Posterior cingulate gyrus (tissue), 11 donors: ENCODE measurements around the gene GTPBP6.
"Not testable (repeated sequence)": the region's sequence is repeated elsewhere in the genome, so short reads cannot be mapped to it uniquely, and the experiment has no call there.

Experiments
- DNase-seq, 10 donors: peaks; one replicate each; pipeline versions ENCODE4 v3.0.0 to v3.0.0-alpha.2; 2020 to 2021; ENCODE audit warnings: mixed read lengths in 3 of 10
- intact Hi-C: fragments of 100-400 bp; cut with DNase I; formaldehyde crosslinking; loops from one replicate; pipeline ENCODE4 v1.15.1; 2023

The GTPBP6 gene

GRCh38 chrX:320126-320783 is 1.7 kb upstream of the GTPBP6 start:
- intact Hi-C loops = no loop called here
- peak in 6 of 10 donors; percentile 6 to 65 (median 18) for DNase-seq

DNA sequence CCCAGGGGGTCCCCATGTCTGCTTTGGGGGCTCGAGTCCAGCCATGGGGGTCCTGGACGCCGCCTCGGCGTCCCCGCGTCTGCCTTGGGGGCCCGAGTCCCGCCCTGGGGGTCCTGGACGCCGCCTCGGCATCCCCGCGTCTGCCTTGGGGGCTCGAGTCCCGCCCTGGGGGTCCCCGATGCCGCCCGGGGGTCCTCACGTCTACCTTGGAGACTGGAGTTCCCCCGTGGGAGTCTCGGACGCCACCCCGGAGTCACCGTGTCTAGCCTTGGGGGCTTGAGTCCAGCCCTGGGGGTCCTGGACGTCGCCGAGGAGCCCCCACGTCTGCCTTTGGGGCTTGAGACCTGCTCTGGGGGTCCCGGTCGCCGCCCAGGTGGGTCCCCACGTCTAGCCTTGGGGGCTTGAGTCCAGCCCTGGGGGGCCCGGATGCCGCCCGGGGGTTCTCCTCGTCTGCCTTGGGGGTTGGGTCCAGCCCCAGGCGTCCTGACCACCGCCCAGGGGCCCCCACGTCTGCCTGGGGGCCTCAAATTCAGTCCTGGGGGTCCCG is 1.1 kb upstream of the GTPBP6 start:
- intact Hi-C loops = no loop called here
- peak in 6 of 10 donors; percentile 9 to 85 (median 48) for DNase-seq

DNA sequence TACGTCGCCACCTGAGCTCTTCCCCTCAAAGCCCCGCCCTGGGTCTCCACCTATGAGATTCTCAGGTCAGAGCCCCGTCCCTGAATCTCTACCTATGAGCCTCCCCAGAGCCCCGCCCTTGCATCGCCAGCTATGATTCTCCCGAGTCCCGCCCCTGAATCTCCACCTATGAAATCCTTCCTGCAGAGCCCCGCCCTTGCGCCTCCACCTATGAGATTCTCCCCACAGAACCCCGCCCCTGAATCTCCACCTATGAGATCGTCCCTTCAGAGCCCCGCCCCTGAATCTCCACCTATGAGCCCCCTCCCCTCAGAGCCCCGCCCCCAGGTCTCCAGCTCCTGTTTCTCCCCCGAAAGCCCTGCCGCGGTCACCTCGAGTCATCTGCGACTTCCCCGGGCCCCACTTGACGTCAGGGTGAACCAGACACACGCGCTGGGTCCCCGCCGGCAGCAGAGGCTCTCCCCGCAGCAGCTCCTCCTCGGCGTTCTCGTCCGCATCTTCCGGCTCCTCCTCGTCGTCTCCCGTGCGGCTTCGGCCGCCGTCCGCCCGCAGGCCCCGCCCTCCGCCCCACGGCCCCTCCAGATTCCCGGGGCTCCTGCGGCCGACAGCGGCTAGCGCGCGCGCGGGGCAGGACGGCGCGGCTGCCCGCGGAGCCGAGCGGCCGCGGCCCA is 393 bp downstream of the GTPBP6 start:
- DNase-seq = peak; percentile 83 to 98 (median 92)
- intact Hi-C loops = loop anchor here (1.0 kb wide), 1 partner anchor 69 kb away; no protein-coding TSS in a partner anchor

DNA sequence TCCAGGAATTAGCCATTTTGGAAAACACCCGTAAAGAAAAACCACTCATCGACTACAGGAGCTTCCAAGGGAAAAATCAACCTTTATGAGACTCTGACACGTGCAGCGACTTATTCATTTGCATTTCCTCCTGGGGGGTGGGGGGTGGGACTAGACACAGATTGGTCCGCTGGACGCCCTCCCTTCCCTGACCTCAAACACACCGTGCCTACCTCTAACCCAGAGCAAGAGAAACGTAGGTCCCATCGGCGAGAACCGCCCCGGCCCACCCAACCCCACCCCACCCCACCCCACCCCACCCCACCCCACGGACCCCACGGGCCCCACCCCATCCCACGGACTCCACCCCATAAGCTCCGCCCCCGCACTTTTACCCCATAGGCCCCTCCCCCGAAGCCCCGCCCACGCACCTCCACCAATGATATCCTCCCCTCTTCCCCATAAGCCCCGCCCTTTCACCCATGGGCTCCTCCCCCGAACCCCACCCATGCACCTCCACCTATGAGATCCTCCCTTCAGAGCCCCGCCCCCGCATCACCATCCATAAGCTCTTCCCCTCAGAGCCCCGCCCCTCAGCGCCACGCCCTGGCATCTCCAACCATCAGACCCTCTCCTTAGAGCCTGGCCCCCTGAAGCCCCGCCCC is 1.1 kb downstream of the GTPBP6 start:
- DNase-seq = peak in 3 of 10 donors; percentile 12 to 62 (median 22)
- intact Hi-C loops = loop anchor here (1.0 kb wide), 1 partner anchor 70 kb away; no protein-coding TSS in a partner anchor

DNA sequence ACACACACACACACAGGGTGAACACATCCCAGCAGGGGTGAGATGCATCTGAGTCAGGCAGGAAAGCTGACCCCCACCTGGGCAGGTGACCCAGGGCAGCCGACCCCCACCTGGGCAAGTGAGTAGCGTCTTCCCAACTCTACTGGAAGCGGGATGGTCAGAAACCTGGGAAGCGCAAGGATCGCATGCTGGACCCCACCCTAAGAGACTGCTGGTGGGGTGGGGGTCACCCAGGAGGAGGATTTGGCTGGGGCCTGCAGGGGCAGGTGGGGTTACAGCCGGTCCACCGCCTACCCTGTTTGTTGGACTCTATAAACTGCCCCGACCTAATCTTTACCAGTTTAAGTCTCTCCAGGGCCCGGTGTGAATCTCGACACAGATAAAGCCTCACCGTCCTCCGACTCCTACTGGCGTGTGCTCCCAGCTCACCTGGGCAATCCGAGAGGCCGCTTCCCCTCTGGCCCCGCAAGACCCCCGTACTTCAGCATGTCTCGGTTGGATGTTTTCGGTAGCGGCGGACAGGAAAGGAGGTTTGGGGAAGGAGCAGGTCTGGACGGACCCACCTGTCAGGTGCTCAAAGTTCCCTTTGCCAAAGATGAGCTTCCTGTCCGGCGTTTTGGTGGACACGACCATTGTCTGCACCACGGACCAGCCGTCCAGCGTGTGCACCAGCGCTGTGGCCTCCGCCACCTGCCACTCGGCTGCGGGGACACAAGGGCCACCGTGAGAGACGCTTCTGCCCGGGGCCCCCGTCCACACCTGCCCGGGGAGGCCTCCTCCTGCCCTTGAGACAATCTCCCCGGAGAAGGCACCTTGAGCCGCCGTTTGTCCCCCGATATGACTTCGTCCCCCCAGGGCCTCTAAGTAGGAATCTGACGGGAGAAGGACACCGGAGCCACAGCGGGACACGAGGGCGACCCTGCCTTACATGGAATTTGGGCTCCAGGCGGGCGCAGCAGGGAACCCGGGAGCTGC is 2.0 kb downstream of the GTPBP6 start:
- DNase-seq = peak in 7 of 10 donors; percentile 5 to 79 (median 23)
- intact Hi-C loops = no loop called here

DNA sequence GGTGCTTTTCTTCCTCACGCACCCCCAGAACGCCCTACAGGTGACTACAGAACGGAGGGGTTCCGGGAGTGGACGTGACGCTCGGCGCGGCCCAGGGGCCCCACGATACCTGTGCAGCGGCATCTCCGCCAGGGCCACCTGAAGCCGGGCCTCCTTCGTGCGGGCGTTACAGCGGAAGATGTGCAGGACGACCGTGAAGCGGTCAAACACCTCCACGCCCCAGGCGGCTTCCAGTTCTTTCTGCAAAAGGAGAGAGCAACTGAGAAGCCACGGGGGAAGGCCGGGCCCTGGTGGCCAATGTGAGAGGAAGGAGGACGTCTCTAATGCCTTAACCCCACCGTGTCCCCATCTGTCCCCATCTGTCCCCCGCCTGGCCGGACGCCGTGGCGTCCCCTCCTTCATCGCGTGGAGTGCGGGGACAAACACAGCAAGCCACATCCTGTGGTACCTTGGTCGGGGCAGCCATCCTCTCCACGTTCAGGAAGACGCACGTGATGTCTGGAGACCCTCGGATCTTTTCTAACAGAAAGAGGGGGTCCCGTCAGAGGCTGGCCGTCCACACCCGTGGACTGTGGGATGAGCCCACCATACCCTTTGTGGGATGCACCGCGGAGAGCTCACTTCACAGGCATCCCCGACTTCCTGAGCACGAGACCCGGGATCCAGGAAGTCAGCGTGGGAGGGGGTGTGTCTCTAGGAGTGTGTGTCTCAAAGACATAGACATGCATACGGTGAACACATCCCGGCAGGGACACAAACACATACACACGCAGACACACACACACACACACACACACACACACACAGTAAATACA is 3.6 kb downstream of the GTPBP6 start:
- intact Hi-C loops = no loop called here
- DNase-seq = peak in 7 of 10 donors; percentile 5 to 86 (median 25)

- intact Hi-C loops = no loop called here
- DNase-seq = peak in 7 of 10 donors; percentile 7 to 84 (median 26)
These were observed 4.5 kb downstream of the GTPBP6 start for GRCh38 chrX:314049-314448.

GRCh38 chrX:313546-313945 is 5.0 kb downstream of the GTPBP6 start:
- DNase-seq = peak in 5 of 10 donors; percentile 0 to 72 (median 26)
- intact Hi-C loops = no loop called here

GRCh38 chrX:312621-313331 is 5.8 kb downstream of the GTPBP6 start:
- intact Hi-C loops = no loop called here
- DNase-seq = peak in 6 of 10 donors; percentile 3 to 83 (median 44)

DNA sequence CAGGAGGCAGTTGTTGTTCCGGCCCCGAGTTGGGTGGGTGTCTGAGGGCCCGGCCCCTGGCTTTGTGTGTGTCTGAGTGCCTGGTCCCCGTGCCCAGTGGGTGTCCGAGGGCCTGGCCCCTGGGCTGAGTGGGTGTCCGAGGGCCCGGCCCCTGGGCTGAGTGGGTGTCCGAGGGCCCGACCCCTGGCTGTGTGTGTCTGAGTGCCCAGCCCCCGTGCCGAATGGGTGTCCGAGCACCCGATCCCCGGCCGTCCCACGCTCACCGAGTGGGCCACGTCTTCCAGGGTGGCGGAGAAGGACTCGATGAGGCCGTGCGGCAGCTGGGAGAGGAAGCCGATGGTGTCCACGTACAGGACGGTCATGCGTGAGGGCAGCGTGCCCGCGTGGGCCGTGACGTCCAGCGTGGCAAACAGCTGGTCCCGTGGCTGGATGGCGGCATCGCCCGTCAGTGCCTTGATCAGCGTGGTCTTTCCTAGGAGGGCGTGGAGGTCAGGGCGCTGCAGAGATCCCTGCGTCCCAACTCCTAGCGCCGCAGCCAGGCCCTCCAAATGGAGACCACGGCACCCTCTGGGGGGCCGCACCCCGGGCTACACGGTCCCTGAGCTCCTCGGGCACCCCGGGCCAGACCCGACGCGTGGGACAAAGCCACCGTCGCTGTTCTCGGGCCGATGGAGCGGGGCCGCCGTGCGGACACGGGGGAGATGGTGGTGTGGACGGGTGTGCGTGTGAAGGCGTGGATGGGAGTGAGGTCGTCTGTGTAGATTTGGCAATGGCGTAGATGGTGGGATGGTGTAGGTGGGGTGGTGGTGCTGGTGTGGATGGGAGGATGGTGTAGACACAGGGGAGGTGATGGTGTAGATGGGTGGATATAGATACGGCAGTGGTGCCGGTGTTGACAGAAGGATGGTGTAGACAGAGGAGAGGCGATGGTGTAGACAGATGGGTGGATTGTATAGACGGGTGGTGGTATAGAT is 7.2 kb downstream of the GTPBP6 start:
- intact Hi-C loops = no loop called here
- peak in 7 of 10 donors; percentile 4 to 80 (median 22) for DNase-seq

GRCh38 chrX:310621-311155 is 7.9 kb downstream of the GTPBP6 start:
- intact Hi-C loops = no loop called here
- DNase-seq = peak in 6 of 10 donors; percentile 5 to 75 (median 38)

DNA sequence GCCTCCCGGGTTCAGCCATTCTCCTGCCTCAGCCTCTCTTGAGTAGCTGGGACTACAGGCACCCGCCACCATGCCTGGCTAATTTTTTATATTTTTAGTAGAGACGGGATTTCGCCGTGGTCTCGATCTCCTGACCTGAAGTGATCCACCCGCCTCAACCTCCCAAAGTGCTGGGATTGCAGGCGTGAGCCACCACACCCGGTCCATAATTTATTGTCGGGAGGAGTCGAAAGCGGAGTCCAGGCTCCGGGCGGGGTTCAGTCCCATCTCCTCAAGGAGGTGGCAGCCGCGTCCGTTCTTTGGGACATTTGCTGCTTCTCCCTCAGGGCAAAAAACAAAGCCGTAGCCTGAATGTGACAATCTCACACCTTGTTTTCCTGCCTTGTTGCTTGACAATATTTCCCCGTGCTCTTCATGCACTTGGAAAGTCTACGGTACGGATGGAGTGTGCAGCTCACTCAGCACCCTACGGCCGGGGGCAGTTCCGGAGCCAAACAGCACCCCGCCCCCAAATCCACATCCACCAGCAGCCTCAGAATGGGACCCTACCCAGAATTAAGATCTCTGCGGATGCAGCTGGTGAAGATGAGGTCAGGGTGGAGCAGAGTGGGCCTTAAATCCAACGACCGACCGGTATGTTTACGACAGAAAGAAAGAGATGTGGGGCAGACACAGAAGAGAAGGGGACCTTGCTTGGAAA is 9.6 kb downstream of the GTPBP6 start:
- DNase-seq = peak in 4 of 10 donors; percentile 2 to 72 (median 31)

DNA sequence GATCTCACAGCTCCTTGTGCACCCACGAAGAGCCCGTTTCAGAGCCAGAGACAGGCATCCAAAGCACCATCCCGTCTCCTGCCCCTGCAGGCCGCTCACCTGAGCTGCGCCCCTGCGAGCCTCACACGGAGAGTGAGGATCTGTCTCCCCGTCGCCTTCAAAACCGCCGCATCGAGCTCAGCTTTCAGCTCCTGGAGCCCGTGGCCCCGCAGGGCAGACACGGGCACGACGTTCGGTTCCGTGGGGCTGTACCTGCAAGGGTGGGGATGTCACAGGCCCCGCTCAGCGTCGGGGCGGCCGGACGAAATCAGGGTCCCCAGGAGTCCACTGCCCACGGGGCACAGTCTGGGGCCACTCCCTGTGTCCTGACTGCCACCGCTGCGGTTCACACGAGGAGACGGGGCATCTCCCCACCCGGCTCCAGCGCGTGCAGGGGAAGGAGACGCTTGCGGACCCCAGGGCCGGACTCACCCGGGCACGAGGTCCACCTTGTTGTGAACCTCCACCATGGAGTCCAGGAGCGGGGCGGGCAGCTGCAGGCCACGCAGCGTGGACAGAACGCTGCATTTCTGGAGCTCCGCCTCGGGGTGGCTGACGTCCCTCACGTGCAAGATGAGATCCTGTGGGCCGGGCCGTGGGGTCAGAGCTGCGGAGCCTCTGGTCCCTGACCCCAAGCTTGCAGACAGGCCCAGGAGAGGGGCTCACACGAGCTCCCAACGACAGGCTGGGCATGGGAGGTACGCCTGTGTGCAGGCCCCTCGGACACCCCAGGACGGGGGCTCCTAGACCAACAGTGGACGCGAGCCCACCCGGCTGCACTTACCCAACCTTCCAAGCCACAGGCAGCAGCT is 11.1 kb downstream of the GTPBP6 start:
- intact Hi-C loops = no loop called here
- peak in 5 of 10 donors; percentile 8 to 79 (median 69) for DNase-seq

More for the DNA sequence above, 9.6 kb downstream of the GTPBP6 start:
- intact Hi-C loops = no loop called here

- intact Hi-C loops, DNase-seq: not testable (repeated sequence)
These were observed 11.9 kb downstream of the GTPBP6 start for GRCh38 chrX:306614-307251.
